DND-41 (cell line): ENCODE measurements around the gene C12orf56.

Experiments used
- CTCF ChIP-seq: IDR thresholded peaks from 2 replicates; pipeline ENCODE4 v1.5.1; 2012; ENCODE audit warnings: borderline replicate concordance, low read length, moderate library complexity, mild to moderate bottlenecking; ENCODE audit not compliant: poor library complexity, severe bottlenecking; ENCODE audit errors: extremely low read depth
- EZH2 ChIP-seq: IDR thresholded peaks from 3 replicates; pipeline ENCODE4 v1.6.1; 2012; ENCODE audit warnings: borderline replicate concordance, low read depth, mild to moderate bottlenecking, moderate library complexity, low read length, inconsistent platforms; ENCODE audit not compliant: severe bottlenecking

- no peak for TF ChIP-seq CTCF
- TF ChIP-seq EZH2 = no peak
Observed at GRCh38 chr12:64390275-64390851, at the start of gene C12orf56.
